OCI-LY3 (cell line): ENCODE data around the gene CD2BP2.
"Not testable (repeated sequence)": the region's sequence is repeated elsewhere in the genome, so short reads cannot be mapped to it uniquely, and the experiment has no call there.

Experiments
- CTCF ChIP-seq: fragments of 200-600, 300-600 bp; sonication (generic); IDR thresholded peaks from 2 replicates; pipeline ENCODE4 v1.5.1; 2014; ENCODE audit warnings: antibody characterized with exemption, low read length, low read depth
- EZH2phosphoT487 ChIP-seq: fragments of 200-600 bp; shearing (Covaris generic); IDR thresholded peaks from 2 replicates; pipeline ENCODE4 v1.6.1; 2018; ENCODE audit warnings: antibody characterized with exemption, mixed run types, low read depth

DNA sequence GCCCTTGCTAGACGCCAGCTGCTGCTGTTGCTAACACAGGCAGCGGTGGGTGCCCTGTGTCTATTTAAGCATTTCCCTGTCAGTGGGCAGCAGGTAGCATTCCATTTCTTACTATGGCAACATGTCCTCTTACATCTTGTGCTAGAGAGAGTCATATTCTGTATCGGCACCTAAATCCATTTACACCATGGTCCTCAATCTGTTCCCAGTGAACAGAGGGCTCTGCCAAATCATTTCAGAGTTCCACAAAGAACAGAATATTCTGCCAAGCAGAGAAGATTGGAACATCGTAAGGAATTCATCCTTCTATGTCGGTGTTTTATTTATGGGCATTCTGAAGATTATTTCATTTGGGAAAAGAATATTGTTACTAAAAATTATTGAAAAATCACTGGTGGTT lies 16.4 kb downstream of the CD2BP2 start:
- not testable (repeated sequence) for TF ChIP-seq CTCF, EZH2phosphoT487
